IMR-90 (cell line): ENCODE results near the gene VAMP5. TPM values are rescaled to one million over a fixed set of nuclear protein-coding genes. Genes with fewer than 3 reads are reported as not detected.

Source experiments
- ATAC-seq: fragments of 200-7000 bp; cut with Tn5 transposase; 2 replicates; pipeline ENCODE4 v1.9.1; 2020; ENCODE audit warnings: low read depth, mild to moderate bottlenecking, moderate library complexity
- BruUV-seq: library from RNA; stranded (reverse); fragments of 400-500 nt; replicated peaks from 2 replicates; lab custom pipeline; 2021; lab: Mats Ljungman, UMichigan
- CTCF ChIA-PET: fragments of 300-600 bp; formaldehyde crosslinking; extraction: SDS; loops from one replicate; lab custom pipeline; 2021; ENCODE audit warnings: antibody characterized with exemption; lab: Yijun Ruan, JAX
- POLR2A ChIA-PET: fragments of 300-600 bp; sonication (Branson Sonifier 250); formaldehyde crosslinking; loops from one replicate; lab custom pipeline; 2022; ENCODE audit warnings: antibody characterized with exemption; ENCODE audit not compliant: unreplicated experiment; lab: Charles Lee
- DNase-seq: peaks from one replicate; pipeline ENCODE4 v3.0.0; 2013
- H2AFZ ChIP-seq: replicated peaks from 2 replicates; pipeline ENCODE3; 2013; ENCODE audit warnings: low read length, mild to moderate bottlenecking; ENCODE audit not compliant: poor library complexity
- H2AK5ac ChIP-seq: 2 replicates; pipeline ENCODE4 v1.6.1; 2013; ENCODE audit warnings: low read depth, low read length, inconsistent platforms
- H2AK9ac ChIP-seq: replicated peaks from 2 replicates; pipeline ENCODE3; 2013; ENCODE audit warnings: mild to moderate bottlenecking, low read depth, low read length, moderate library complexity; ENCODE audit not compliant: poor library complexity
- H2BK120ac ChIP-seq: 2 replicates; pipeline ENCODE4 v1.6.1; 2013; ENCODE audit warnings: low read depth, low read length, inconsistent platforms
- H2BK15ac ChIP-seq: 3 replicates; pipeline ENCODE4 v1.6.1; 2013; ENCODE audit warnings: low read depth, low read length, inconsistent platforms
- H2BK20ac ChIP-seq: 2 replicates; pipeline ENCODE4 v1.6.1; 2013; ENCODE audit warnings: low read depth, mild to moderate bottlenecking, inconsistent platforms, low read length, moderate library complexity
- H2BK5ac ChIP-seq: 2 replicates; pipeline ENCODE4 v1.6.1; 2013; ENCODE audit warnings: mild to moderate bottlenecking, low read depth, low read length, inconsistent platforms; ENCODE audit not compliant: poor library complexity, severe bottlenecking
- H3K14ac ChIP-seq: replicated peaks from 2 replicates; pipeline ENCODE4 v1.6.1; 2013; ENCODE audit warnings: low read depth, low read length, inconsistent platforms
- H3K18ac ChIP-seq: 2 replicates; pipeline ENCODE4 v1.6.1; 2013; ENCODE audit warnings: low read depth, low read length, control low read depth
- H3K23ac ChIP-seq: 2 replicates; pipeline ENCODE4 v1.6.1; 2013; ENCODE audit warnings: low read depth, low read length, inconsistent platforms
- H3K27ac ChIP-seq: 2 replicates; pipeline ENCODE4 v1.5.1; 2013; ENCODE audit warnings: mild to moderate bottlenecking, control low read depth, low read length; ENCODE audit not compliant: insufficient read depth
- H3K27me3 ChIP-seq: 2 replicates; pipeline ENCODE4 v1.6.1; 2013; ENCODE audit warnings: low read length; ENCODE audit not compliant: control insufficient read depth, insufficient read depth
- H3K36me3 ChIP-seq: 2 replicates; pipeline ENCODE4 v1.6.1; 2013; ENCODE audit warnings: low read length, mixed read lengths; ENCODE audit not compliant: control insufficient read depth, insufficient read depth
- H3K4ac ChIP-seq: 2 replicates; pipeline ENCODE4 v1.6.1; 2013; ENCODE audit warnings: low read depth, low read length, inconsistent platforms
- H3K4me1 ChIP-seq: 2 replicates; pipeline ENCODE4 v1.6.1; 2013; ENCODE audit warnings: low read length, mixed read lengths; ENCODE audit not compliant: control insufficient read depth, insufficient read depth
- H3K4me2 ChIP-seq: 2 replicates; pipeline ENCODE4 v1.6.1; 2013; ENCODE audit warnings: low read depth, mild to moderate bottlenecking, control low read depth, low read length, moderate library complexity
- H3K4me3 ChIP-seq: 2 replicates; pipeline ENCODE4 v1.5.1; 2013; ENCODE audit warnings: low read depth, mild to moderate bottlenecking, control low read depth, low read length, moderate library complexity; ENCODE audit not compliant: insufficient read depth
- H3K56ac ChIP-seq: 2 replicates; pipeline ENCODE4 v1.6.1; 2013; ENCODE audit warnings: low read length, inconsistent platforms; ENCODE audit not compliant: insufficient read depth; ENCODE audit errors: extremely low read depth
- H3K79me1 ChIP-seq, 2 experiments: 2 replicates each; pipeline ENCODE4 v1.6.1; 2013; ENCODE audit warnings: low read length in 2 of 2, inconsistent platforms in 1 of 2, low read depth in 1 of 2
- H3K9ac ChIP-seq: 2 replicates; pipeline ENCODE4 v1.6.1; 2013; ENCODE audit warnings: low read depth, low read length, control low read depth
- H3K9me1 ChIP-seq: 2 replicates; pipeline ENCODE4 v1.6.1; 2013; ENCODE audit warnings: low read length, inconsistent platforms; ENCODE audit not compliant: insufficient read depth
- H3K9me3 ChIP-seq: 2 replicates; pipeline ENCODE4 v1.6.1; 2013; ENCODE audit warnings: low read length; ENCODE audit not compliant: control insufficient read depth, insufficient read depth
- H4K20me1 ChIP-seq: 2 replicates; pipeline ENCODE4 v1.6.1; 2013; ENCODE audit warnings: low read length, inconsistent platforms; ENCODE audit not compliant: insufficient read depth
- H4K5ac ChIP-seq: 2 replicates; pipeline ENCODE4 v1.6.1; 2013; ENCODE audit warnings: mild to moderate bottlenecking, low read depth, low read length, control low read depth
- H4K8ac ChIP-seq, 2 experiments: 2 replicates each; pipeline ENCODE4 v1.6.1; 2013; ENCODE audit warnings: low read depth in 2 of 2, low read length in 2 of 2, control low read depth in 1 of 2, inconsistent platforms in 1 of 2
- H4K91ac ChIP-seq: 2 replicates; pipeline ENCODE4 v1.6.1; 2013; ENCODE audit warnings: low read depth, low read length, inconsistent platforms; ENCODE audit not compliant: insufficient read depth
- BHLHE40 ChIP-seq: fragments of 150-350 bp; IDR thresholded peaks from 2 replicates; pipeline ENCODE4 v1.6.1; 2016; ENCODE audit warnings: mild to moderate bottlenecking, low read depth, low read length
- CEBPB ChIP-seq: IDR thresholded peaks from 2 replicates; pipeline ENCODE4 v1.6.1; 2012; ENCODE audit warnings: low read depth, low read length, improper control_type of control experiment
- CHD1 ChIP-seq: IDR thresholded peaks from 2 replicates; pipeline ENCODE4 v1.6.1; 2012; ENCODE audit warnings: low read depth, low read length, improper control_type of control experiment
- FOS ChIP-seq: fragments of 150-350 bp; IDR thresholded peaks from 2 replicates; pipeline ENCODE4 v1.6.1; 2016; ENCODE audit warnings: low read depth, low read length
- MAFK ChIP-seq: IDR thresholded peaks from 2 replicates; pipeline ENCODE4 v1.6.1; 2012; ENCODE audit warnings: low read depth, low read length, improper control_type of control experiment
- MXI1 ChIP-seq: IDR thresholded peaks from 2 replicates; pipeline ENCODE4 v1.6.1; 2012; ENCODE audit warnings: low read depth, mild to moderate bottlenecking, low read length, moderate library complexity, borderline replicate concordance
- NFE2L2 ChIP-seq: fragments of 150-350 bp; IDR thresholded peaks from 2 replicates; pipeline ENCODE4 v1.6.1; 2016; ENCODE audit warnings: low read depth, mild to moderate bottlenecking, low read length
- RAD21 ChIP-seq: IDR thresholded peaks from 2 replicates; pipeline ENCODE4 v1.6.1; 2012; ENCODE audit warnings: low read length, improper control_type of control experiment
- RCOR1 ChIP-seq: IDR thresholded peaks from 2 replicates; pipeline ENCODE4 v1.6.1; 2012; ENCODE audit warnings: mild to moderate bottlenecking, low read length, improper control_type of control experiment; ENCODE audit not compliant: insufficient replicate concordance
- RFX5 ChIP-seq: IDR thresholded peaks from 2 replicates; pipeline ENCODE4 v1.8.0; 2012; ENCODE audit warnings: low read depth, mild to moderate bottlenecking, low read length, moderate library complexity
- WGBS, 2 experiments: methylation state at CpG; one replicate each; pipeline versions ENCODE4 v1.1.5 to v1.1.7; 2013; ENCODE audit warnings: missing lambda C conversion rate in 2 of 2; ENCODE audit not compliant: insufficient read length in 1 of 2; ENCODE audit errors: extremely low coverage in 2 of 2; 5-methylcytosine and 5-hydroxymethylcytosine counted together
- dilution Hi-C: fragments of 300-500 bp; cut with HindIII; formaldehyde crosslinking; loops from one replicate; pipeline ENCODE4 v1.14.3; 2018; ENCODE audit warnings: low sequenced_read_pairs; ENCODE audit not compliant: unreplicated experiment
- in situ Hi-C: fragments of 300-500 bp; cut with MboI; formaldehyde crosslinking; loops from 3 replicates; pipeline ENCODE4 v1.14.3; 2019; ENCODE audit warnings: low sequenced_read_pairs, inconsistent platforms, mixed read lengths
- intact Hi-C: fragments of 100-400 bp; cut with micrococcal nuclease; formaldehyde crosslinking; loops from 2 replicates; pipeline ENCODE4 v1.10.0; 2022
- polyA plus RNA-seq, 3 experiments: library from polyadenylated mRNA; depleted of rRNA; stranded (reverse); fragments of >200 nt; gene quantifications; 2 replicates each; pipeline ENCODE4 v1.2.3, GENCODE V29; 2012; ENCODE audit warnings: low replicate concordance in 1 of 3
- total RNA-seq: library from RNA; depleted of rRNA; stranded (reverse); fragments of >200 nt; gene quantifications from 2 replicates; pipeline ENCODE4 v1.2.3, GENCODE V29; 2012
- TF ChIP-seq, protein P1 (sequence below): fragments of 150-350 bp; IDR thresholded peaks from 2 replicates; pipeline ENCODE4 v1.6.1; 2016; ENCODE audit warnings: low read depth, mild to moderate bottlenecking, low read length, moderate library complexity, borderline replicate concordance

The VAMP5 gene
- total and polyA plus RNA-seq, 2 of the 4 experiments (the other 2 are of a cell fraction), result 13.8 to 103 TPM

DNA sequence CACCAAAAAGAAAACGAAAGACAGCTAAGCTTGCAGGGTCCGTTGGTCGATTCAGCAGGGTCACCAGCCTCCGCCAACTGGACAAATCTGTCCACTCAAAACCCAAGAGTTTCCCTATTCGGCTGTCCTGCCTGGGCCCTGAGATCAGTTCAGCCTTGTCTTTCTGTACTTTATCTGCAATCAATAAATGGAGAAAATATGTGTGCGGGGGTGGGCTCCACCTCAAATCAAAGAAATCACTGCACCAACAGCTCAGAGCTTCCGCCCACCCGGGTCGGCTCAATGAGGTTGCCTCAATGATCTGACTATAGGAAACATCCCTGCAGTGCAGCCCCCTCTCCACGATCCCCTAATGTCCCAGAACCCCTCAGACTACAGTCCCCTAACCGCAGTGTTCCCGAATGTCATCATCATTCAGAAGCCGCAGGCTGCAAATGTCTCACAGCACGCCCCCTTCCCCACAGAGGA, 23.4 kb upstream of the VAMP5 start:
- POLR2A ChIA-PET, result interaction anchor here (0.6 to 0.8 kb wide), 2 partner anchors 26 to 36 kb away, joined by 3 read pairs; no protein-coding TSS in a partner anchor
- H3K9me1 ChIP-seq, result peaks cover 8% of the 10 kb centered on the region; the same call in 1 of the 2 replicates
- CTCF ChIA-PET, result interaction anchor here (1.0 kb wide), 1 partner anchor 140 kb away, joined by 3 read pairs; no protein-coding TSS in a partner anchor
- peak overlapping the region; percentile 80 for H3K4ac ChIP-seq
- H2BK5ac ChIP-seq, result no peak overlapping the region
- H3K14ac ChIP-seq, result peak overlapping the region; percentile 78
- peak overlapping the region; percentile 67 for H3K27ac ChIP-seq
- WGBS, 2 experiments, result 0% methylated on average over 2 of the region's 14 CpGs; no CpG with 5 or more reads in 1 of the 2 experiments
- peak overlapping the region; percentile 63 for H2AK5ac ChIP-seq
- H3K36me3 ChIP-seq, result peaks cover 10% of the 10 kb centered on the region
- H2BK15ac ChIP-seq, result no peak overlapping the region
- H3K9ac ChIP-seq, result peak overlapping the region; percentile 82
- H2AK9ac ChIP-seq, result peak overlapping the region; percentile 94
- no peak overlapping the region for H3K18ac ChIP-seq
- DNase-seq (no peak), ATAC-seq (peak; percentile 40; the same call in 1 of the 2 replicates)
- H4K5ac ChIP-seq, result peak overlapping the region; percentile 3; the same call in 1 of the 2 replicates
- H2BK120ac ChIP-seq, result no peak overlapping the region
- no peaks in the 10 kb centered on the region for H4K20me1 ChIP-seq
- intact Hi-C loops (loop anchor here (2.0 to 5.0 kb wide), 2 partner anchors 24 to 41 kb away; partner anchors contain the start of genes TMEM150A and VAMP5), in situ Hi-C loops (no loop called here), dilution Hi-C loops (no loop called here)
- H3K4me3 ChIP-seq, result peak overlapping the region; percentile 65
- peak overlapping the region; percentile 95 for H2AFZ ChIP-seq
- peak overlapping the region; percentile 95 for H3K4me2 ChIP-seq
- H3K23ac ChIP-seq, result peak overlapping the region; percentile 90
- no peak overlapping the region for H2BK20ac ChIP-seq
- BruUV-seq, result no TSS peak
- no peaks in the 10 kb centered on the region for H3K27me3 ChIP-seq
- peak overlapping the region in 1 of 2 experiments; percentile 83; a peak in 3 of 4 replicates for H4K8ac ChIP-seq
- no peak for TF ChIP-seq CHD1
- TF ChIP-seq BHLHE40, result no peak
- TF ChIP-seq MXI1, result no peak
- TF ChIP-seq MAFK, result no peak
- TF ChIP-seq NFE2L2, result no peak
- TF ChIP-seq CEBPB, result no peak
- no peak for TF ChIP-seq RCOR1
- no peak for TF ChIP-seq RAD21
- TF ChIP-seq, protein P1, sequence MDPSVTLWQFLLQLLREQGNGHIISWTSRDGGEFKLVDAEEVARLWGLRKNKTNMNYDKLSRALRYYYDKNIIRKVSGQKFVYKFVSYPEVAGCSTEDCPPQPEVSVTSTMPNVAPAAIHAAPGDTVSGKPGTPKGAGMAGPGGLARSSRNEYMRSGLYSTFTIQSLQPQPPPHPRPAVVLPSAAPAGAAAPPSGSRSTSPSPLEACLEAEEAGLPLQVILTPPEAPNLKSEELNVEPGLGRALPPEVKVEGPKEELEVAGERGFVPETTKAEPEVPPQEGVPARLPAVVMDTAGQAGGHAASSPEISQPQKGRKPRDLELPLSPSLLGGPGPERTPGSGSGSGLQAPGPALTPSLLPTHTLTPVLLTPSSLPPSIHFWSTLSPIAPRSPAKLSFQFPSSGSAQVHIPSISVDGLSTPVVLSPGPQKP, result no peak
- no peak for TF ChIP-seq FOS
- no peak for TF ChIP-seq RFX5
- peaks cover 3% of the 10 kb centered on the region; the same call in 1 of the 2 replicates for H3K4me1 ChIP-seq
- peak overlapping the region; percentile 28; the same call in 1 of the 2 replicates for H4K91ac ChIP-seq
- H3K79me1 ChIP-seq, result peaks cover 19 to 46% of the 10 kb centered on the region in 2 experiments
- H3K9me3 ChIP-seq, result no peaks in the 10 kb centered on the region
- peak overlapping the region; percentile 54; the same call in 1 of the 2 replicates for H3K56ac ChIP-seq
